Activated CD8-positive, alpha-beta T cell treated with anti-CD3 and anti-CD28 coated beads, Interleukin-2, amount 10 ng/mL, durations not matched to agents 7 days and 5 days (primary cell): ENCODE measurements around the gene NOTCH1. TPM values are rescaled to one million over a fixed set of nuclear protein-coding genes. Genes with fewer than 3 reads are reported as not detected.

Experiments
- ATAC-seq: fragments of 150-1000 bp; cut with Tn5 transposase; one replicate; pipeline ENCODE4 v1.10.0; 2021; ENCODE audit warnings: moderate library complexity
- CTCF ChIA-PET: fragments of 350-600 bp; sonication (Branson Sonifier 250); formaldehyde crosslinking; loops from one replicate; lab custom pipeline; 2021; ENCODE audit warnings: antibody characterized with exemption; lab: Charles Lee
- POLR2A ChIA-PET: fragments of 350-600 bp; sonication (Branson Sonifier 250); formaldehyde crosslinking; loops from one replicate; lab custom pipeline; 2021; ENCODE audit warnings: antibody characterized with exemption; lab: Charles Lee
- DNase-seq: peaks from one replicate; pipeline ENCODE4 v3.0.0-alpha.2; 2020
- H3K27ac Mint-ChIP-seq: one replicate; pipeline ENCODE4 v1.8.0; 2021; ENCODE audit warnings: mild to moderate bottlenecking, mixed read lengths
- H3K27me3 Mint-ChIP-seq: one replicate; pipeline ENCODE4 v1.8.0; 2021; ENCODE audit warnings: low read depth, mixed read lengths
- H3K36me3 Mint-ChIP-seq: one replicate; pipeline ENCODE4 v1.8.0; 2021; ENCODE audit warnings: low read depth, mixed read lengths
- H3K4me1 Mint-ChIP-seq: one replicate; pipeline ENCODE4 v1.8.0; 2021; ENCODE audit warnings: low read depth, mixed read lengths
- H3K4me3 Mint-ChIP-seq: one replicate; pipeline ENCODE4 v1.8.0; 2021; ENCODE audit warnings: mild to moderate bottlenecking, mixed read lengths
- H3K9me3 Mint-ChIP-seq: one replicate; pipeline ENCODE4 v1.8.0; 2022; ENCODE audit warnings: mixed read lengths; ENCODE audit not compliant: insufficient read depth
- total RNA-seq, 2 experiments: library from RNA; stranded (reverse); gene quantifications; one replicate each; pipeline ENCODE4 v1.2.3, GENCODE V29; 2021

NOTCH1 gene
- total RNA-seq, 2 experiments from 2014 or later, result 86.6 to 94.1 TPM

DNA sequence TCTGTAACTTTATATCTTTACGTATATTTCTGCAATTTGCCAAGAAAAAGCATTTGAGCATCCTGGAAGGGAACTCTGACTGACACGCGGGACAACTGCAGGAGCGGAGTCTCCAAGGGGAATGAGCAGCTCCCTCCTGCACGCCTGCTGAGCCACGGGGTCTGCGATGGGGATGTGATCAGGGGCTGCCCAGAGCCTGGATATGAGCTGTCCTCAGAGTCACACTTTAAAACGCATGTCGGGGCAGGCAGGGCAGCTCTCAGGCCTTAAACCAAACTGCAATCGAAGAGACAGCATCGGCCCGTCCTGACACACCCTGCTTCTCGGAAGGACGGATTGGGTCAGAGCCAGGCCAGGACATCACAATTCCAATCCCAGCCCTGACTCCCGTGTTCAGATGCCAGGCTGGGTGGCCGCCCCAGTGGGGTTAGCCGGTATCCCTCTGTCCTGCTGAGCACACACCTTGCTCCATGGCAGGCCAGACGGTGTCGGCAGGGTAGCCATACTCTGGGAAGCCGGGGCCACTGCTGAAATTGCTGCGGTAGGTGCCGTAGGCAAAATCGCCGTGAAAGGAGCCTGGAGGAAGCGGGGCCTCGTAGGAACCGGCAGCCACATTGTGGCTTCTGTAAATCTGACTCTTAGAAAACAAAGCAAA, 80.2 kb downstream of the NOTCH1 start:
- Mint-ChIP-seq H3K27ac (no peak overlapping the region), H3K4me1 (no peaks in the 10 kb centered on the region), H3K36me3 (peaks cover 65% of the 10 kb centered on the region), H3K27me3 (no peaks in the 10 kb centered on the region), H3K9me3 (no peaks in the 10 kb centered on the region), H3K4me3 (no peak overlapping the region)
- CTCF ChIA-PET, result no interaction called here
- no peak for ATAC-seq
- no peak for DNase-seq
- POLR2A ChIA-PET, result no interaction called here

DNA sequence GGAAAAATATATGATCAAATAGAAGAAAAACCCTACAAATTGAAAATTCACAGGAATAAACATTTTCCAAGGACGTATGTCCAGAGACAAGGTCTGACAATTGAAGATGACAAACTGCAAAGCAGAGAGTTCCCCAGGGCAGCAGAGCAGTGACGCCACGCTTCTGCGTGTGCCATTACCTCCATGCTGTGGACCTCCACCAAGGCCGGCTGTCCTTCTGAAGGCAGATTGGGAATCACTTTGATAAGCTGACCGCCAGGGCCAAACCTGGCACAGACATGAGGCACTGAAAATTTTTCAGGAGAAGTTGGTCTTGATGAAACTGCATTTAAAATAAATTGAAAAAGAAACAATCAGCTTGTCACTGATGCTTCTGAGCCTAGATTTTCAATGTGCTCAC, 81.6 kb downstream of the NOTCH1 start:
- POLR2A ChIA-PET, result no interaction called here
- CTCF ChIA-PET, result no interaction called here
- peaks cover 65% of the 10 kb centered on the region for H3K36me3 Mint-ChIP-seq
- H3K4me3 Mint-ChIP-seq, result no peak overlapping the region
- no peaks in the 10 kb centered on the region for H3K9me3 Mint-ChIP-seq
- H3K27ac Mint-ChIP-seq, result no peak overlapping the region
- H3K27me3 Mint-ChIP-seq, result no peaks in the 10 kb centered on the region
- DNase-seq (no peak), ATAC-seq (no peak)
- no peaks in the 10 kb centered on the region for H3K4me1 Mint-ChIP-seq

DNA sequence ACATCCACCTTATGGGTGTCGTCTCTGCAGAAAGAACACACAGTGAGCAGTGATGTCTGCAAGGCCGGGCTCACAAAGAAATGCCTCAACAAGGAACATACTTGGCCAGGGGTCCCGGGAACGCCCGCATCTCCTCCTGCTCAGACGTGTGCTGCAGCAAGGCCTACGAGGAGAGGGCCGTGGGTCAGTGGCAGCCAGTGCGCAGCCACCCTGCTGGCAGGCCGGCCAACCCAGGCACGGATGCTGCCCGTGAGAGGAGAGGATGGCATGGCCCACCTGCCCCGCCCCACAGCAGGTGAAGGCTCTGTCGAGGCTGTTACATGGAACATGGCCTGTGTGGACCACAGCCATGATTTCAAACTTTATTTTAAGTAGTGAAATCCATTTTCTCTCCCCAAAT, 82.3 kb downstream of the NOTCH1 start:
- H3K27ac Mint-ChIP-seq, result no peak overlapping the region

DNA sequence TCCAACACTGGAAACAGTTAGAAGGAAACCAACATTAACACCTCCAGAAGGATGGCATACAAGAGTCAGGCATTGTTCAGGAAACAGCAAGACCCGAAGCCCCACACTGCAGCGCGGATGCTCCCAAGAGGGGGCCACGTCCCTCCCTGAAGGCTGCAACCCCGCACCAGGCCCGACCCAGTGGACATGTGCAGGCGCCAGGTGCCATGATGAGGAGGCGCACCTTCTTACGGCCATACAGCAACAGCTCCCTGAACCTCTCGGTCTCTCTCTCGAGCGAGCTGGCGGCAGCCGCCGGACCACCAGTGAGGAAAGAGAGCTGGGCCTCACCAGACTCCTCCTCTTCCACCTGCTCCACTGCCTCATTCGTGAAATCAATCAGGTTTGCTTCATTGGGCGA, 83.2 kb downstream of the NOTCH1 start:
- Mint-ChIP-seq H3K27me3 (no peaks in the 10 kb centered on the region), H3K36me3 (peaks cover 72% of the 10 kb centered on the region), H3K27ac (no peak overlapping the region), H3K9me3 (no peaks in the 10 kb centered on the region), H3K4me3 (no peak overlapping the region), H3K4me1 (no peaks in the 10 kb centered on the region)
- CTCF ChIA-PET, result no interaction called here
- DNase-seq (no peak), ATAC-seq (no peak)
- POLR2A ChIA-PET, result interaction anchor here (0.6 to 0.8 kb wide), 2 partner anchors 40 to 247 kb away, joined by 3 to 4 read pairs; no protein-coding TSS in a partner anchor

More for the DNA sequence above, 82.3 kb downstream of the NOTCH1 start:
- Mint-ChIP-seq H3K27me3 (no peaks in the 10 kb centered on the region), H3K36me3 (peaks cover 70% of the 10 kb centered on the region), H3K4me3 (no peak overlapping the region), H3K9me3 (no peaks in the 10 kb centered on the region), H3K4me1 (no peaks in the 10 kb centered on the region)
- ATAC-seq (no peak), DNase-seq (no peak)
- POLR2A ChIA-PET, result interaction anchor here (0.6 to 0.8 kb wide), 2 partner anchors 41 to 246 kb away, joined by 3 to 4 read pairs; no protein-coding TSS in a partner anchor
- CTCF ChIA-PET, result no interaction called here

DNA sequence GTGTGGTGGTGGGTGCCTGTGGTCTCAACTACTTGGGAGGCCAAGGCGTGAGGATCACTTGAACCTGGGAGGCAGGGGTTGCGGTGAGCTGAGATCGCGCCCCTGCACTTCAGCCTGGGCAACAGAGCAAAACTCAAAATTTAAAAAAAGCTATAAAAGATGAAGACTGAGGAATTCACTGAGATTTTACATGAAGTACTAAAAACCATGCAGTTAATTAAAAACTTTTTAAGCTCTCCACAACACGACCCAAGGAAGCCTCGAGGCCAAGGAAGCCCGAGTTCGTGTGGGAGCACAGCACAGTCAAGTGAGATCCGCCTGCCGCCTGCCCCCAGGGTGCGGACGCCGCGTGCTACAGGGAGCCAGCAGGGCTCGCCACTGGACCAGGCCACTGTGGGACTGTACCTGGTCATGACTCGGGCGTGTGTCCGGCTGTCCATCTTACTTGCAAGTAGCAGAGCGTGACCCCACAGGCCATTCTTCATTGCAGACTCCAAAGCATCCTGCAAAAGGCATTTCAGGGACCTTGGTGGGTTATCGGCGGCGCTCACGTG, 85.0 kb downstream of the NOTCH1 start:
- DNase-seq (no peak), ATAC-seq (no peak)
- CTCF ChIA-PET, result no interaction called here
- Mint-ChIP-seq H3K4me3 (no peak overlapping the region), H3K27me3 (no peaks in the 10 kb centered on the region), H3K27ac (no peak overlapping the region), H3K4me1 (no peaks in the 10 kb centered on the region), H3K36me3 (peaks cover 72% of the 10 kb centered on the region), H3K9me3 (no peaks in the 10 kb centered on the region)
- POLR2A ChIA-PET, result no interaction called here

DNA sequence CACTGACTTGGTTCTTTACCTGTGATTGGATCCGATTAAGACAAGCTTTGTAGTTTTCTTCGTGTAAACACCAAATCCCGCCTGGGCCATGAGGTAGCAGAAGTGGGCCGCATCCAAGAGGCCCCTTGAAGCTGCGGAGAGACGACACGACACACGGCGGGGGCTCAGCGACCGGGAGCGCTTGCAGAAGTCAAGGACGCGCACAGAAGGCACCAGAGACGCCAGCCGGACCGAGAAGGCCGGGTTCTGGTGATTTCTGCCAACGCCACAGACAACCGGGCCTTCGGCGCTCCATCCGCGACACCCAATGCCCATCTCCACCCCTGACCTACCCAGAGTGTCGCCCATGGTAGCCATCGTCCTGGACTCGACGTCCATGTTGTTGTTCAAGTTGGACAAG, 86.4 kb downstream of the NOTCH1 start:
- POLR2A ChIA-PET, result no interaction called here
- CTCF ChIA-PET, result no interaction called here
- Mint-ChIP-seq H3K9me3 (no peaks in the 10 kb centered on the region), H3K4me3 (no peak overlapping the region), H3K4me1 (no peaks in the 10 kb centered on the region), H3K27me3 (no peaks in the 10 kb centered on the region), H3K36me3 (peaks cover 72% of the 10 kb centered on the region), H3K27ac (no peak overlapping the region)
- no peak for ATAC-seq
- no peak for DNase-seq

DNA sequence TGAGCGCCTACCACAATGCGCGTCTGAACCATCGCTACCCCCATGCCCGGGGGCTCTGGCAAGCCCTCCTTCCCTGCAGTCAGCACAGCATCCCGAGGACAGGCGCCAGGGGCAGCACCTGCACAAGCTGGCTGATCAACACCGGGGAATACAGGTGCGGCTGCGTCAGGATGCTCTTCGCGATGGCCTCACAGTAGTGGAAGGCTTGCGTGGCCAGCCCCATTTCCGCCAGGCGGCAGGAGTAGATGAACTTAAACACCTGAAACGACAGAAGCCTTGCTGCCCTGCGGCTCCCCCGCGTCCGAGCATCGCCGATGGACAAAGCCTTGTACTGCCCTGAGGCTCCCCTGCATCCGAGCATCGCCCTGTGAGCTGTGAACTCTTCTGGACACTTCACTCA, 88.5 kb downstream of the NOTCH1 start:
- ChIA-PET POLR2A (no interaction called here), CTCF (no interaction called here)
- no peak for DNase-seq
- Mint-ChIP-seq H3K36me3 (peaks cover 69% of the 10 kb centered on the region), H3K4me1 (no peaks in the 10 kb centered on the region), H3K27ac (no peak overlapping the region), H3K9me3 (no peaks in the 10 kb centered on the region), H3K27me3 (no peaks in the 10 kb centered on the region), H3K4me3 (no peak overlapping the region)
- ATAC-seq, result no peak

DNA sequence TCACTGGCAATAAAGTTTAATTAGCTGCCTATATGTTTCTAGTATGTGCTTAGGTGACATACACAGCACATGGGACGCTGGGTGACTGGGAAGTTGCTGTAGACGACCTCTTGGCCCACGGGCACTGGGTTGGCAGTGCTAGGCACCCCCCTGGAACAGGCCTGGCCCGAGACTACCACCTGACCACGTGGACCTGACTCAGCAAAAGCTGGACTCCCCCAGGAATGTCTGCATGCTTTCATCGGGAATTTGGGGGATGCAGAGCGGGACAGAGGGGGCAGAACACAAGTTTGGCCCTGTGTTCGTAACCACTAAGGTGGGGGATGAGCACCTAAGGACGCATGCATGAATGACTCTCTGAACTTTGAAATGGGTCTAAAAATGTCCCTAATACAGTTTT, 89.6 kb downstream of the NOTCH1 start:
- peaks cover 65% of the 10 kb centered on the region for H3K36me3 Mint-ChIP-seq
- H3K4me1 Mint-ChIP-seq, result no peaks in the 10 kb centered on the region
- POLR2A ChIA-PET, result no interaction called here
- CTCF ChIA-PET, result no interaction called here
- no peak overlapping the region for H3K27ac Mint-ChIP-seq
- no peaks in the 10 kb centered on the region for H3K9me3 Mint-ChIP-seq
- DNase-seq (no peak), ATAC-seq (no peak)
- H3K27me3 Mint-ChIP-seq, result no peaks in the 10 kb centered on the region
- H3K4me3 Mint-ChIP-seq, result no peak overlapping the region

DNA sequence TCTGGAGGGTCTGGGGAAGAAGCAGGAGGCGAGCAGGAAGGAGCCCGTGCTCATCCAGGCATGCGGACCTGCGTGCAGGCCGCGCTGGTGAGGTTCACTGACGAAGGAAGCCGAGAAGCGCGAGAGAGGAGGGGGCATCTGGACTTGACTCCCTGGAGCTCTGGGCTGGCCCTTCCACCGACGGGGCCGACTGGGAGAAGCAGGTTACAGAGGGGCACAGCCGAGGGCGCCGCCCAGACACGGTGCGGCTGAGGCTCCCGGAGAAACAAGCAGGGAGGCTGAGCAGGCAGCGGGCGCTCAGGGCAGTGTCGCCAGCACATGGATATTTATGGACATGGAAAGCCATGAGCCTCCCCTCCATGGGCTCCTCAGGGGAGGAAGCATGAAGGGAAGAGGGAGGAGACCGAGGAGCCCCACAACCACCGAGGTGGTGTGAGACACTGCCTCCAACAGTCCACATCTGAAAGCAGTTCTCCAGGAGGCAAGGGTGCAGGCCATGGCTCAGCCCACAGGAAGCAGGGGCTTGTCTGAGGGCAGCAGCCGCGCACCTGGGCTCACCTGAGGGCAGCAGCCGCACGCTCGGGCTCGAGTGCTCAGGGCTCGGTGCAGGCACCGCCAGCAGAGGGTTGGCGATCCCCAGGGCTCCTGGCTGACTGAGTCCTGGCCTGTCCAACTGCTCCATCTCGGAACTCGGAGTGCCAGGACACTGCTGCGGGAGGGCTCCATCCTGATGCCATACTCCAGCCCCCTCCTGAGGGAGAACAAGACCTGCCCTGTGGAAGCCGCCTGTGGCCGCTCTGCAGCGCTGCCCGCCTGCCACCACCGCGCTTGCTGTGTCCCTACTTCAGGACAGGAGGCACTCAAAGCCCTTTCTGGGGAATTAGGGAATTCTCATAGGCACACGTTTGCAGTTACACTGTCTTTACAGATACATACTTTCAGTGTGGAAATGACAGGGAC, 90.5 kb downstream of the NOTCH1 start:
- Mint-ChIP-seq H3K27me3 (no peaks in the 10 kb centered on the region), H3K4me3 (no peak overlapping the region), H3K9me3 (no peaks in the 10 kb centered on the region), H3K27ac (peak overlapping the region; percentile 52), H3K36me3 (peaks cover 68% of the 10 kb centered on the region), H3K4me1 (no peaks in the 10 kb centered on the region)
- ChIA-PET POLR2A (no interaction called here), CTCF (no interaction called here)
- DNase-seq, result no peak
- no peak for ATAC-seq

DNA sequence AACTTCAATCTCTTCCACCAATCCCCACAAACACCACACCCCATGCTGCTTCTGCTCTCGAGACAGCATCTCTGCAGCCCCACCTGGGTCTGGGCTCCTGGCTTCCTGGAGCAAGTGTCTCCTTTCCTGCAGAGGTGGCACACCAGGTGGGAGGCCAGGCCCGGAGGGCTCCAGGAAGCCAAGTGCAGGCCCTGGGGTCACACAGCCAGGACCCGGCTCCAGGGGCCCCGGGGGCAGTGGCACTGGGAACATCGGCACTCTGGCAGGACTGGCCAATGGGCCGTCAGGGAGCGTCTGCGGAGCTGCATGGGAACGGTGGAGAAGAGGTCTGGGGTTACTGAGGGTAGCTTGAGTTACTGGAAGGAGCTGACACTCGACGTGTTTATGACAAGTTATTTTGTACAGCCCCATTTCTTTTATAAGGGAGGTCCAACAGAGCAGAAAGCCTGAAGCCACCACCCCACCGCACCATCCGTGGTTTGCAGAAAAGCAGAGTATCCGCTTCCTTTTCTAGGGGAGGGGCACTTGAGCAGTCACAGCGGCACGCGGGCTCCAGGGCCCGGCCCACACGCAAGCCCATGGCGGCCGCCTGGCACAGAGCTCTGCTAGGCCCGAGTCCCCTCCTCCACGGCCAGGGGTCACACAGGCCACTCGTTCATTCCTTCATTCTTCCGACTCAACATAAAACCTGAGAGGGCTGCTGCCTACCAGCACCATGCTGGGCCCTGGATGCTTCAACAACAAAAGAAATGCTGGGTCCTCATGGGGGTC, 91.6 kb downstream of the NOTCH1 start:
- no peak for DNase-seq
- ATAC-seq, result no peak
- no peak overlapping the region for H3K4me3 Mint-ChIP-seq
- H3K9me3 Mint-ChIP-seq, result no peaks in the 10 kb centered on the region
- H3K36me3 Mint-ChIP-seq, result peaks cover 65% of the 10 kb centered on the region
- CTCF ChIA-PET, result interaction anchor here (0.9 kb wide), 2 partner anchors 14 to 30 kb away, joined by 3 read pairs; no protein-coding TSS in a partner anchor
- POLR2A ChIA-PET, result interaction anchor here (1.2 kb wide), 1 partner anchor 27 kb away, joined by 4 read pairs; no protein-coding TSS in a partner anchor
- H3K27me3 Mint-ChIP-seq, result no peaks in the 10 kb centered on the region
- no peak overlapping the region for H3K27ac Mint-ChIP-seq
- no peaks in the 10 kb centered on the region for H3K4me1 Mint-ChIP-seq

DNA sequence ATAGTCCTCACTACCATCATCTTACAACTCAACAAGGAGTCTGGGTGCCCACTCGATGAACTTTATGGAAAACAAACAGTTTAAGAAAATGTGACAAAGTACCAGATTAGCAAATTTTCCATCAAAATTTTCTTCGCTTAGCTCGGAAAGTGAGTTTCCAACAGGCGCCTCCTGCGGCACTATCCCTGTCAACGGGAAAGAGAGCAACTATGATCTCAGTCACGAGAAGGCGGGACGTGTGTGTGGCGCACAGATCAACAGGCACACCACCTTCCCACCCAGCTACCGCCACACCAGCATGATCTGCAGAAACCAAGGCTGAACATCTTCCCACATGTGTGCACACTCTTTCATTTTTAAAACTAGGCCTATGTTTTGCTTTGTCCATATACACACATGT, 92.5 kb downstream of the NOTCH1 start:
- H3K4me3 Mint-ChIP-seq, result no peak overlapping the region
- DNase-seq, result no peak
- peaks cover 59% of the 10 kb centered on the region for H3K36me3 Mint-ChIP-seq
- peak; percentile 36 for ATAC-seq
- H3K9me3 Mint-ChIP-seq, result no peaks in the 10 kb centered on the region
- ChIA-PET CTCF (interaction anchor here (0.9 kb wide), 2 partner anchors 13 to 29 kb away, joined by 3 read pairs; no protein-coding TSS in a partner anchor), POLR2A (interaction anchor here (1.2 kb wide), 1 partner anchor 28 kb away, joined by 4 read pairs; no protein-coding TSS in a partner anchor)
- no peaks in the 10 kb centered on the region for H3K4me1 Mint-ChIP-seq
- H3K27me3 Mint-ChIP-seq, result no peaks in the 10 kb centered on the region
- no peak overlapping the region for H3K27ac Mint-ChIP-seq
